Left ventricle myocardium inferior (tissue), 1 donor: Measurements from ENCODE around the gene HNRNPH1. TPM values are rescaled to one million over a fixed set of nuclear protein-coding genes. Genes with fewer than 3 reads are reported as not detected.

ENCODE experiments used
- DNase-seq: peaks from one replicate; pipeline ENCODE4 v3.0.0-alpha.2; 2020
- H3K27ac ChIP-seq: fragments of 200-600 bp; replicated peaks from 2 replicates; pipeline ENCODE4 v1.8.0; 2021
- H3K27me3 ChIP-seq: fragments of 200-600 bp; 2 replicates; pipeline ENCODE4 v1.8.0; 2021; ENCODE audit warnings: low read depth
- H3K36me3 ChIP-seq: fragments of 200-600 bp; 2 replicates; pipeline ENCODE4 v1.8.0; 2021
- H3K4me1 ChIP-seq: fragments of 200-600 bp; 2 replicates; pipeline ENCODE4 v1.8.0; 2021
- H3K4me3 ChIP-seq: fragments of 200-600 bp; 2 replicates; pipeline ENCODE4 v1.8.0; 2021; ENCODE audit warnings: mild to moderate bottlenecking, moderate library complexity
- H3K9me3 ChIP-seq: fragments of 200-600 bp; replicated peaks from 2 replicates; pipeline ENCODE4 v1.8.0; 2021
- CTCF ChIP-seq: fragments of 200-600 bp; IDR thresholded peaks from 2 replicates; pipeline ENCODE4 v1.8.0; 2021; ENCODE audit warnings: antibody characterized with exemption, mild to moderate bottlenecking, borderline replicate concordance
- intact Hi-C: fragments of 100-400 bp; cut with micrococcal nuclease; formaldehyde crosslinking; loops from one replicate; pipeline ENCODE4 v1.11.0; 2022
- total RNA-seq: library from RNA; stranded (reverse); fragmentation: NEBNext Ultra II Directional; extraction: Animal tissue kit (Norgen Biotek cat#: 25700); gene quantifications from one replicate; pipeline ENCODE4 v1.2.1, GENCODE V29; 2021
- donor health status: DM: no; HTN: yes; CAD: no; lungs with severe emphysema.

Gene HNRNPH1
- total RNA-seq, 1 donor from 2014 or later = 207 TPM

DNA sequence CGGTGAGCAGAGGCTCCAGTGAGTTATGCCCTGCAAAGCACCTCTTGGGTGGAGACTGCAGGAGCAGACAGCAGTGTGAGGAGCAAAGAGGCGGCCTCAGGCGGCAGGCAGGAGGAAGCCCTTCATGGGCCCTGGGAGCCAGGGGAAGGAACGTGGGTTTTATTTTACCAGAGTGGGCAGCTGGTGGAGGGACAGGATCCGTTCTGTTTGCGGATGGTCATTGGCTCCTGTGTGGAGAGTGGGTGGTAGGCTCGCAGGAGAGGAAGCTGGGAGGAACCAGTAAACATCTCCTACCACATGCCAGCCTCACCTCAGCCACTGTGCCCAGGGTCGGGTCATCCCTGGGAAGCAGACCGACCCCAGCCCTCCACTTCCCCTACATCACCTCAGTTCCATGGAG lies 24.4 kb downstream of the HNRNPH1 start:
- Histone ChIP-seq H3K4me3 (no peak overlapping the region), H3K27ac (no peak overlapping the region), H3K36me3 (peaks cover 91% of the 10 kb centered on the region), H3K4me1 (peaks cover 2% of the 10 kb centered on the region), H3K27me3 (no peaks in the 10 kb centered on the region), H3K9me3 (no peaks in the 10 kb centered on the region)
- TF ChIP-seq CTCF = no peak
- intact Hi-C loops = no loop called here
- DNase-seq = no peak

GRCh38 chr5:179596421-179596820 lies 27.1 kb downstream of the HNRNPH1 start:
- H3K36me3 ChIP-seq = peaks cover 96% of the 10 kb centered on the region
- no peak for TF ChIP-seq CTCF
- no peaks in the 10 kb centered on the region for H3K4me1 ChIP-seq
- H3K27me3 ChIP-seq = no peaks in the 10 kb centered on the region
- DNase-seq = no peak
- H3K9me3 ChIP-seq = no peaks in the 10 kb centered on the region
- intact Hi-C loops = no loop called here
- H3K27ac ChIP-seq = no peak overlapping the region
- no peak overlapping the region for H3K4me3 ChIP-seq

- no peak overlapping the region for H3K27ac ChIP-seq
These were observed 27.6 kb downstream of the HNRNPH1 start for GRCh38 chr5:179595916-179596315.

DNA sequence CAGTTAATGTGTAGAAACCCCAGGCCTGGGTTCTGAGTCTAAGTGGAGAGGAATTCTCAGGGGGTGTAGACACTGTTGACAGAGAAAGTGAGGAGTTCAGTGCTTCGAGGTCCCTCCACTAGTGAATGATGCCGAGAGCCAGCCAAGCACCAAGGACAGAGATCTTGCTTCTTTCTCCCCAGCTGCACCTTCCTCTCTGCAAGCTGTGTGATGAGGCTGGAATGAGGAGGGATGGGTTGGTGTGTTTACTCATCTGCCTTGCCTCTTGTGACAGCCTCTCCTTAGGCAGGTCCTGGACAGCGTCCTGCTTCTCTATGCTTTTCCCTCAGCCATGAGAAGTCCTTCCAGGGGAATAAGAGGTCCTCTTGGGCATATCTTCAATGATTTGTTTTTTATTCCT lies 35.3 kb downstream of the HNRNPH1 start:
- intact Hi-C loops = no loop called here
- no peak for TF ChIP-seq CTCF
- H3K27me3 ChIP-seq = no peaks in the 10 kb centered on the region

More at GRCh38 chr5:179595916-179596315, 27.6 kb downstream of the HNRNPH1 start:
- no peak for TF ChIP-seq CTCF
- no peak for DNase-seq
- H3K36me3 ChIP-seq = peaks cover 96% of the 10 kb centered on the region
- no peaks in the 10 kb centered on the region for H3K4me1 ChIP-seq
- H3K9me3 ChIP-seq = no peaks in the 10 kb centered on the region
- intact Hi-C loops = no loop called here
- H3K4me3 ChIP-seq = no peak overlapping the region
- no peaks in the 10 kb centered on the region for H3K27me3 ChIP-seq

DNA sequence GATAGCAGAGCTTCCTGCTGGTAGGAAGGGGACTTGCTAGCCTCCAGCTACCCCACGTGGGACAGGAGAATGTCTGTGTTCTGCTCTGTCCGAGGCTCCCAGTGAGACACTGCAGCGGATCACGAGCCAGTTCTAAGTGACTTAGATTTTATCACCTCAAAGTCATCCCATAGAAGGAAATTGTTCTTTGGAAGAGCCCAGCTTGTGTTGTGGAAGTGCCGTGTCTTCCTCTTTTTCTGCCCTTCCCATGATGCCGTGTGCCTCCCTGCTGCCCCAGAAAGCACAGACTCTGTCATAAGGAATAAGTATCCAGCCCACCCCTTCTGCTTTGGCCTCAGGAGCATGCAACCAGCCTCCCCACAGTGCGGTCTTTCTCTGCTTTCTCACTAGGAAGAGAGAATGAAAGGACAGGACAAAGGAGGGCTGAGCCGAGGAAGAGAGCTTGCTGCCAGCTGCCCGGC lies 37.5 kb downstream of the HNRNPH1 start:
- Histone ChIP-seq H3K27ac (no peak overlapping the region), H3K27me3 (no peaks in the 10 kb centered on the region), H3K9me3 (no peaks in the 10 kb centered on the region), H3K36me3 (peaks cover 96% of the 10 kb centered on the region), H3K4me3 (no peak overlapping the region), H3K4me1 (no peaks in the 10 kb centered on the region)
- TF ChIP-seq CTCF = no peak
- no peak for DNase-seq
- intact Hi-C loops = no loop called here

More for the DNA sequence above, 35.3 kb downstream of the HNRNPH1 start:
- no peak for DNase-seq
- Histone ChIP-seq H3K27ac (no peak overlapping the region), H3K4me1 (no peaks in the 10 kb centered on the region), H3K9me3 (no peaks in the 10 kb centered on the region), H3K36me3 (peaks cover 96% of the 10 kb centered on the region), H3K4me3 (no peak overlapping the region)
